ENCODE data around the gene PNO1.
A peak's percentile ranks its signal among the peaks of the same experiment; 100 is the strongest.
"Not testable (repeated sequence)": the region's sequence is repeated elsewhere in the genome, so short reads cannot be mapped to it uniquely, and the experiment has no call there.

PNO1 gene

GRCh38 chr2:68158134-68158447 is 403 bp downstream of the PNO1 start:
- DNase-seq, result no peak

GRCh38 chr2:68163641-68164040 is 6.0 kb downstream of the PNO1 start:
- no peak for DNase-seq

GRCh38 chr2:68167186-68167585 is 9.5 kb downstream of the PNO1 start:
- DNase-seq, result no peak

- no peak for DNase-seq
Observed at GRCh38 chr2:68169308-68169707, 11.6 kb downstream of the PNO1 start.

- DNase-seq, result no peak
Observed at GRCh38 chr2:68171146-68171545, 13.5 kb downstream of the PNO1 start.

GRCh38 chr2:68171684-68172083 is 14.0 kb downstream of the PNO1 start:
- no peak for DNase-seq

GRCh38 chr2:68172521-68172920 is 14.8 kb downstream of the PNO1 start:
- no peak for DNase-seq

- DNase-seq, result no peak
Observed at GRCh38 chr2:68172990-68173700, 15.5 kb downstream of the PNO1 start.

- DNase-seq, result not testable (repeated sequence)
Observed at GRCh38 chr2:68175210-68175609, 17.5 kb downstream of the PNO1 start.

- DNase-seq, result no peak
Observed at GRCh38 chr2:68176657-68177056, 19.0 kb downstream of the PNO1 start.

- no peak for DNase-seq
Observed at GRCh38 chr2:68177541-68177940, 19.9 kb downstream of the PNO1 start.

- DNase-seq, result no peak
Observed at GRCh38 chr2:68178432-68178831, 20.7 kb downstream of the PNO1 start.

- no peak for DNase-seq
Observed at GRCh38 chr2:68178954-68179627, 21.4 kb downstream of the PNO1 start.

- no peak for DNase-seq
Observed at GRCh38 chr2:68182902-68183301, 25.2 kb downstream of the PNO1 start.

- DNase-seq, result peak; percentile 8
Observed at GRCh38 chr2:68185541-68186164, 28.0 kb downstream of the PNO1 start.

GRCh38 chr2:68187329-68187728 is 29.6 kb downstream of the PNO1 start:
- DNase-seq, result no peak

GRCh38 chr2:68188831-68189230 is 31.1 kb downstream of the PNO1 start:
- DNase-seq, result no peak

GRCh38 chr2:68189991-68190784 is 32.5 kb downstream of the PNO1 start:
- DNase-seq, result no peak

GRCh38 chr2:68190991-68191731 is 33.5 kb downstream of the PNO1 start:
- no peak for DNase-seq

GRCh38 chr2:68193144-68193543 is 35.5 kb downstream of the PNO1 start:
- no peak for DNase-seq

GRCh38 chr2:68193787-68194372 is 36.2 kb downstream of the PNO1 start:
- DNase-seq, result no peak

GRCh38 chr2:68195096-68195495 is 37.4 kb downstream of the PNO1 start:
- no peak for DNase-seq
